GM06990 (cell line): ENCODE measurements around the gene WDR73.
"Not testable (repeated sequence)": the region's sequence is repeated elsewhere in the genome, so short reads cannot be mapped to it uniquely, and the experiment has no call there.

ENCODE experiments used
- DNase-seq: peaks from one replicate; pipeline ENCODE4 v3.0.0-alpha.2; 2011; ENCODE audit not compliant: insufficient read length; ENCODE audit errors: extremely low read depth
- H3K27me3 ChIP-seq: replicated peaks from 2 replicates; pipeline ENCODE4 v1.6.0; 2011; ENCODE audit warnings: low read length; ENCODE audit not compliant: control insufficient read depth, insufficient read depth
- H3K36me3 ChIP-seq: 2 replicates; pipeline ENCODE4 v1.5.1; 2011; ENCODE audit warnings: low read length; ENCODE audit not compliant: control insufficient read depth, insufficient read depth
- H3K4me3 ChIP-seq: replicated peaks from 2 replicates; pipeline ENCODE4 v1.5.1; 2011; ENCODE audit warnings: low read depth, mild to moderate bottlenecking, control low read depth, low read length
- CTCF ChIP-seq: IDR thresholded peaks from 2 replicates; pipeline ENCODE4 v1.5.1; 2011; ENCODE audit warnings: low read length, control low read depth, mild to moderate bottlenecking, inconsistent platforms; ENCODE audit not compliant: insufficient read depth, poor library complexity, severe bottlenecking

Gene WDR73

GRCh38 chr15:84645997-84646396 lies 8.1 kb downstream of the WDR73 start:
- H3K4me3 ChIP-seq = no peak overlapping the region
- TF ChIP-seq CTCF = no peak
- H3K36me3 ChIP-seq = peaks cover 25% of the 10 kb centered on the region
- DNase-seq = no peak
- no peaks in the 10 kb centered on the region for H3K27me3 ChIP-seq

- TF ChIP-seq CTCF = no peak
These were observed 8.6 kb downstream of the WDR73 start for GRCh38 chr15:84645496-84645895.

GRCh38 chr15:84643838-84644237 lies 10.2 kb downstream of the WDR73 start:
- no peak for TF ChIP-seq CTCF
- no peak overlapping the region for H3K4me3 ChIP-seq
- H3K27me3 ChIP-seq = no peaks in the 10 kb centered on the region

More at GRCh38 chr15:84645496-84645895, 8.6 kb downstream of the WDR73 start:
- peaks cover 26% of the 10 kb centered on the region for H3K36me3 ChIP-seq
- H3K27me3 ChIP-seq = no peaks in the 10 kb centered on the region
- H3K4me3 ChIP-seq = no peak overlapping the region
- DNase-seq = no peak

DNA sequence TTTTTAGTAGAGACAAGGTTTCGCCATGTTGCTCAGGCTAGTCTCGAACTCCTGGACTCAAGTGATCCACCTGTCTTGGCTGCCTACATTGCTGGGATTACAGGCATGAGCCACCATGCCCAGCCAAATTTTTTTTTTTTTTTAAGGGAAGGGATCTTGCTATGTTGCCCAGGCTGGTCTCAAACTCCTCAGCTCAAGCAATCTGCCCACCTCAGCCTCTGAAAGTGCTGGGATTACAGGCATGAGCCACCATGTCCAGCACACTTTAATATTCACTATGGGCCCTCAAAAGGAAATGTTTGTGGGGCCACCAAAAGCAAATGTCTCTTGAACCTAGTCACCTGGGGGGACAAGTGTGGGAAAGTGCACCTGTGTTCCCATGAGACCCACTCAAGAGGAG lies 11.4 kb downstream of the WDR73 start:
- not testable (repeated sequence) for H3K4me3 ChIP-seq, H3K27me3 ChIP-seq, DNase-seq
- peaks cover 25% of the 10 kb centered on the region for H3K36me3 ChIP-seq

More at GRCh38 chr15:84643838-84644237, 10.2 kb downstream of the WDR73 start:
- peaks cover 29% of the 10 kb centered on the region for H3K36me3 ChIP-seq
- DNase-seq = no peak

DNA sequence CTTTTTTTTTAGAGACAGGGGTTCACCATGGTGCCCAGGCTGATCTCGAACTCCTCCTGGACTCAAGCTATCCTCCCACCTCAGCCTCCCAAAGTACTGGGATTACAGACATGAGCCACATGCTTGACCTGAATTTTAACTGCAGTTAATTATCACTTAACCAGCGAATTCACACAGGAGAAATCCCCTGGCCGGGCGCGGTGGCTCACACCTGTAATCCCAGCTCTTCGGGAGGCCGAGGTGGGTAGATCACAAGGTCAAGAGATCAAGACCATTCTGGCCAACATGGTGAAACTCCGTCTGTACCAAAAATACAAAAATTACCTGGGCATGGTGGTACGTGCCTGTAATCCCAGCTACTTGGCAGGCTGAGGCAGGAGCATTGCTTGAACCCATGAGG lies 12.2 kb downstream of the WDR73 start:
- H3K36me3 ChIP-seq = peaks cover 25% of the 10 kb centered on the region
- not testable (repeated sequence) for H3K4me3 ChIP-seq, DNase-seq, H3K27me3 ChIP-seq

DNA sequence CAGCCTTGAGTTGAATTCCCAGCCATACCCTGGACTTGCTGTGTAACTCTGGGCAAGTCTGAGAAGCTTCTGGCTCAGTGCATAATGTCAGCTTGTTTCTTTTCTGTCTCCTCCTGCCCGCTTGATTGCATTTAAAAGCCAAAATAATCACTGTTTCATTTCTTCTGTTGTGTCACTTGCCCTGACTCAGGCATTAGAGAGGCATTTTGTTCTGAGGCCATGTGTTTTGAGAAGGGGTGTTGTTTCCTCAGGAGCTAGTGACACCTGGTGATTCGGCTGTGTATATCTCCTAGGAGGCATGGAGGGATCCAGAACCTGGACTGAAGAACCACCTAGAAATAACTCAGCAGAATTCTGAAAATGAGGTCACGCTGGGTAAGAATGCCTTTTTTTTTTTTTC lies 16.0 kb downstream of the WDR73 start:
- TF ChIP-seq CTCF = no peak

DNA sequence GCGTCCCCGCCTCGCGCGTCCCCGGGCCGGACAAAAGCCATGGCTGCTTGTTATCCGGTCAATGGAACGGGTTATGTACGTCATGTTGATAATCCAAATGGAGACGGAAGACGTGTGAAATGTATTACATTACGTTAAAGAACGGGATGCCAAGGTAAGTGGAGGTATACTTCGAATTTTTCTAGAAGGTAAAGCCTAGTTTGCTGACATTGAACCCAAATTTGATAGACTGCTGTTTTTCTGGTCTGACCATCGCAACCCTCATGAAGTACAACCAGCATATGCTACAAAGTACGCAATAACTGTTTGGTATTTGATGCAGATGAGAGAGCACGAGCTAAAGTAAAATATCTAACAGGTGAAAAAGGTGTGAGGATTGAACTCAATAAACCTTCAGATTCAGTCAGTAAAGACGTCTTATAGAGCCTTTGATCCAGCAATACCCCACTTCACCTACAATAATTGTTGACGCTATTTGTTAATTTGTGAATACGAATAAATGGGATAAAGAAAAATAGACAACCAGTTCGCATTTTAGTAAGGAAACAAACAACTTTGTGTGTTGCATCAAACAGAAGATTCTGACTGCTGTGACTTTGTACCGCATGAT lies 19.8 kb downstream of the WDR73 start:
- H3K27me3 ChIP-seq = no peaks in the 10 kb centered on the region
- peak overlapping the region; percentile 65 for H3K4me3 ChIP-seq
- TF ChIP-seq CTCF = no peak
- H3K36me3 ChIP-seq = peaks cover under 1% of the 10 kb centered on the region; the same call in 1 of the 2 replicates
- no peak for DNase-seq

More for the DNA sequence above, 16.0 kb downstream of the WDR73 start:
- Histone ChIP-seq H3K36me3 (peaks cover 13% of the 10 kb centered on the region), H3K4me3 (no peak overlapping the region), H3K27me3 (no peaks in the 10 kb centered on the region)
- no peak for DNase-seq
